Upper lobe of right lung (tissue), 1 donor: Measurements from ENCODE around the gene DUOX2. TPM values are rescaled to one million over a fixed set of nuclear protein-coding genes. Genes with fewer than 3 reads are reported as not detected.

Experiments
- ATAC-seq: fragments of 200-7000 bp; cut with Tn5 transposase; one replicate; pipeline ENCODE4 v1.9.1; 2020; ENCODE audit warnings: mild to moderate bottlenecking, moderate library complexity
- DNase-seq: peaks from one replicate; pipeline ENCODE4 v3.0.0-alpha.2; 2020
- H3K27ac ChIP-seq: fragments of 200-600 bp; one replicate; pipeline ENCODE4 v1.8.0; 2022
- H3K27me3 ChIP-seq: fragments of 200-600 bp; one replicate; pipeline ENCODE4 v1.8.0; 2022; ENCODE audit warnings: mild to moderate bottlenecking
- H3K36me3 ChIP-seq: fragments of 200-600 bp; one replicate; pipeline ENCODE4 v1.8.0; 2022
- H3K4me1 ChIP-seq: fragments of 200-600 bp; one replicate; pipeline ENCODE4 v1.8.0; 2022
- H3K4me3 ChIP-seq: fragments of 200-600 bp; one replicate; pipeline ENCODE4 v1.8.0; 2022; ENCODE audit warnings: mild to moderate bottlenecking
- H3K9me3 ChIP-seq: fragments of 200-600 bp; one replicate; pipeline ENCODE4 v1.8.0; 2022
- intact Hi-C: fragments of 100-400 bp; cut with DNase I; formaldehyde crosslinking; loops from one replicate; pipeline ENCODE4 v1.11.0; 2022
- total RNA-seq: library from RNA; stranded (reverse); fragmentation: NEBNext Ultra II Directional; extraction: Animal tissue kit (Norgen Biotek cat#: 25700); gene quantifications from one replicate; pipeline ENCODE4 v1.2.1, GENCODE V29; 2021
- TF ChIP-seq, protein P1 (sequence below): fragments of 200-600 bp; IDR thresholded peaks from one replicate; pipeline ENCODE4 v1.8.0; 2022; ENCODE audit warnings: antibody characterized with exemption
- donor health status: DM: no; HTN: yes; CAD: no; lungs with severe emphysema.

Gene DUOX2
- total RNA-seq, 1 donor from 2014 or later: 3.8 TPM

DNA sequence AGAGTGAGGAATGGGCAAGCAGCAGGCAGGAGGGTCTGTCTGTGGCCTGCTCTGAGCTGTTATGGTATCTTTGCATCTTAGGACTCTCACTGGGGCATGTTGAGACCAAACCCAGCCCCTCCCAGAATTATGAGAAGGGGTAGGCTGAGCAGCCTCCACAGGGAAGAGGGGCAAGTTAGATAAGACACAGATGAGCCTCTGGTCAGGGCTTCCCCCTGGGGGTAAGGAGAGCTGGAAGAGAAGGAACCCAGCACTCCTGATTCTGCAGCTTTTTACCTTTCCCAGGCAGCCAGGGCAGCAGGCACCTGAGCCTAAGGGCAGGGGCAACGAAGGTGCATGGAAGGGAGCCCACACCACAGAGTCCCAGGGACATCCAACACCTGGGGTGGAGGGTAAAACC is 35.1 kb upstream of the DUOX2 start:
- DNase-seq (peak; percentile 31), ATAC-seq (no peak)
- Histone ChIP-seq H3K27ac (no peak overlapping the region), H3K27me3 (no peaks in the 10 kb centered on the region), H3K9me3 (no peaks in the 10 kb centered on the region), H3K4me3 (no peak overlapping the region), H3K36me3 (peaks cover 36% of the 10 kb centered on the region), H3K4me1 (peaks cover 7% of the 10 kb centered on the region)
- TF ChIP-seq, protein P1, sequence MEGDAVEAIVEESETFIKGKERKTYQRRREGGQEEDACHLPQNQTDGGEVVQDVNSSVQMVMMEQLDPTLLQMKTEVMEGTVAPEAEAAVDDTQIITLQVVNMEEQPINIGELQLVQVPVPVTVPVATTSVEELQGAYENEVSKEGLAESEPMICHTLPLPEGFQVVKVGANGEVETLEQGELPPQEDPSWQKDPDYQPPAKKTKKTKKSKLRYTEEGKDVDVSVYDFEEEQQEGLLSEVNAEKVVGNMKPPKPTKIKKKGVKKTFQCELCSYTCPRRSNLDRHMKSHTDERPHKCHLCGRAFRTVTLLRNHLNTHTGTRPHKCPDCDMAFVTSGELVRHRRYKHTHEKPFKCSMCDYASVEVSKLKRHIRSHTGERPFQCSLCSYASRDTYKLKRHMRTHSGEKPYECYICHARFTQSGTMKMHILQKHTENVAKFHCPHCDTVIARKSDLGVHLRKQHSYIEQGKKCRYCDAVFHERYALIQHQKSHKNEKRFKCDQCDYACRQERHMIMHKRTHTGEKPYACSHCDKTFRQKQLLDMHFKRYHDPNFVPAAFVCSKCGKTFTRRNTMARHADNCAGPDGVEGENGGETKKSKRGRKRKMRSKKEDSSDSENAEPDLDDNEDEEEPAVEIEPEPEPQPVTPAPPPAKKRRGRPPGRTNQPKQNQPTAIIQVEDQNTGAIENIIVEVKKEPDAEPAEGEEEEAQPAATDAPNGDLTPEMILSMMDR: no peak
- intact Hi-C loops: no loop called here

DNA sequence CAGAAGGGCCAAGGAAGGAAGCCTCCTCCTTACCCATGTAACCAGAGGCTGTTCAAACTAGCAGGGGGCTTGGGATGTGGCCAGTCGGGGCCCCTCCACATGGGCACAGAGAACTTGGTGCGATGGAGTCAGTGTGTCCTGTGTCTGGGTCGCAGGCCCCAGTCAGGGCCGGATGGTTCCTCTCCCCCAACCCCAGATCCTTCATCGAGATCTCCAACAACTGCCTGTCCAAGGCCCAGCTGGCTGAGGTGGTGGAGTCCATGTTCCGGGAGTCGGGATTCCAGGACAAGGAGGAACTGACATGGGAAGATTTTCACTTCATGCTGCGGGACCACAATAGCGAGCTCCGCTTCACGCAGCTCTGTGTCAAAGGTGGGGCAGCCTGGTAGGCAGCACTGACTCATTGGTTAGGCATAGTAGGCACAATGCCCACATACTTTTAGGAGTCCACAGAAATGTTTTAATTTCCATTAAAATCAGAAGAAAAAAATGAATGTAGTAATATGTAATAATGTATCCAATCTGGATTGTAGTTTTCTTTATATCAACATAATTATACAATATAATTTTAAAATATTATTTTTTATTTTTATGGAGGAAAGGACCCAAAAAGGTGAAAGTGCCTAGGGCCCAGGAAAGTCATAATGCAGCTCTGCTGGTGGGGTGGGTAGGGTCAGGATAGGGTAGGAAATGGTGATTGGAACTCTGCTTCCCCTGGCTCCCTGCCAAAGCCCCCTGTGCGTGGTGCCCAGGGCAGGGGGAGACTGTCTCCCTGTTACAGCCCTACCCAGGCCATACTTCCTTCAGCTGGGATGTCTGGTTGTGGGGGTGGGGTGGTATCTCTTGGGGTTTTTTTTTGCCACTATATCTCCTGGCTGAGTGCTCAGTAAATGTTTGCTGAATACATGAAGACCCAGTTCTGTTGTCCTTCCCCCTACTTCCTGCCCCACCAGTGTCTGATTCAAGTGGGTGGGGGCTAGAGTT is 34.4 kb upstream of the DUOX2 start:
- TF ChIP-seq, protein P1: no peak
- no peaks in the 10 kb centered on the region for H3K27me3 ChIP-seq
- no peaks in the 10 kb centered on the region for H3K9me3 ChIP-seq
- no peak overlapping the region for H3K27ac ChIP-seq
- DNase-seq (peak; percentile 53), ATAC-seq (no peak)
- intact Hi-C loops: no loop called here
- H3K4me3 ChIP-seq: no peak overlapping the region
- peaks cover 7% of the 10 kb centered on the region for H3K4me1 ChIP-seq
- peaks cover 41% of the 10 kb centered on the region for H3K36me3 ChIP-seq

DNA sequence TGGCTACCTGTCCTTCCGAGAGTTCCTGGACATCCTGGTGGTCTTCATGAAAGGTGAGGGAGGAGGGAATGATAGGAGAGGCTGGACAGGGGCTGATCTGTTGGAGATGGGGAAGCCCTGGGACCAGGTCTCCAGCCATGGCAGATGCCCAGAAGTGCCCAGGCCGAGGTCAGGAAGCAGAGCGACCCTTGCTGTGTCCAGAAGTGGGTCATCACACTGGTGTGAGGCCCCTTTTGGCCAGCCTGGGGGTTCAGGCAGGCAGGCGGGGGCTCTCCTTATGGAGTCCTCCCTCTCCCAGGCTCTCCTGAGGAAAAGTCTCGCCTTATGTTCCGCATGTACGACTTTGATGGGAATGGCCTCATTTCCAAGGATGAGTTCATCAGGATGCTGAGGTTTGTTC is 33.6 kb upstream of the DUOX2 start:
- Histone ChIP-seq H3K9me3 (no peaks in the 10 kb centered on the region), H3K4me3 (no peak overlapping the region), H3K27ac (no peak overlapping the region), H3K27me3 (no peaks in the 10 kb centered on the region), H3K36me3 (peaks cover 41% of the 10 kb centered on the region), H3K4me1 (peaks cover 7% of the 10 kb centered on the region)
- ATAC-seq (no peak), DNase-seq (peak; percentile 53)
- TF ChIP-seq, protein P1: no peak
- intact Hi-C loops: no loop called here

DNA sequence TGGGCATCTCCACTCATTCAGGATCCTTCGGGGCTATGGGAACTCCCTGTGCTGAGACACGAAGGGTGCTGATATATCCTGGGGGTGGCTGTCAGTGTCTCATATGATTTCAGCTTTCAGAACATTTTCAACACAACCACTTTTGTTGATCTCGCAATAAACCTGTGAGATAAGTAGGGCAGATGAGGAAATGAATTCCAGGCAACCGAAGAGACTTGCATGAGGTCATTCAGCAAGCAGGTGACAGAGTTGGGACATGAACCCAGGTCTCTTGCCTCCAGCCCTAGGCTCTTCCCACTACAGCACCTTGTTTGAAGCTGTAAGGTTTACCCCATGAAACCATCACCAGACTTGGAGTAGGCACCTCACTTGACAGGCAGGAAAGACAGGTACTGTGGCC is 32.4 kb upstream of the DUOX2 start:
- Histone ChIP-seq H3K4me1 (peaks cover 7% of the 10 kb centered on the region), H3K27me3 (no peaks in the 10 kb centered on the region), H3K4me3 (no peak overlapping the region), H3K27ac (no peak overlapping the region), H3K9me3 (no peaks in the 10 kb centered on the region), H3K36me3 (peaks cover 30% of the 10 kb centered on the region)
- DNase-seq (peak; percentile 38), ATAC-seq (peak; percentile 73)
- TF ChIP-seq, protein P1: no peak
- intact Hi-C loops: no loop called here

DNA sequence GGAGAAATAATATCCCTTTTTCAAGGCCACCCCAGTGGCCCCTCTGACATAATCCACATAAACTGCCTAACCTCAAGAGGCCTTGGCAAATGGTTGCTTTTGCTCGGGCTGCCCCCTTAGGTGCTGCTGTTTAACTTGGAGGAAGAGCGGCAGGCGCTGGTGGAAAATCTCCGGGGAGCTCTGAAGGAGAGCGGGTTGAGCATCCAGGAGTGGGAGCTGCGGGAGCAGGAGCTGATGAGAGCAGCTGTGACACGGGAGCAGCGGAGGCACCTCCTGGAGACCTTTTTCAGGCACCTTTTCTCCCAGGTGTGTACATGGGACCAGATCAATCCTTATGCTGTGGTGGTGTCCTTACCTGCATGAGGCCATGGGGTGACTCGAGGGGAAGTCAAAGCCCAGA is 30.8 kb upstream of the DUOX2 start:
- ATAC-seq (no peak), DNase-seq (peak; percentile 40)
- peaks cover 7% of the 10 kb centered on the region for H3K4me1 ChIP-seq
- TF ChIP-seq, protein P1: no peak
- peaks cover 30% of the 10 kb centered on the region for H3K36me3 ChIP-seq
- H3K4me3 ChIP-seq: no peak overlapping the region
- H3K9me3 ChIP-seq: no peaks in the 10 kb centered on the region
- no peak overlapping the region for H3K27ac ChIP-seq
- no peaks in the 10 kb centered on the region for H3K27me3 ChIP-seq
- intact Hi-C loops: no loop called here
